Activated CD8-positive, alpha-beta memory T cell treated with anti-CD3 and anti-CD28 coated beads for 48 hours (primary cell): ENCODE results near the gene RCSD1.

Experiments
- DNase-seq, 3 experiments: peaks; one replicate each; pipeline ENCODE4 v3.0.0-alpha.2; 2020; ENCODE audit warnings: low read depth in 2 of 3, low spot score in 2 of 3

The RCSD1 gene

DNA sequence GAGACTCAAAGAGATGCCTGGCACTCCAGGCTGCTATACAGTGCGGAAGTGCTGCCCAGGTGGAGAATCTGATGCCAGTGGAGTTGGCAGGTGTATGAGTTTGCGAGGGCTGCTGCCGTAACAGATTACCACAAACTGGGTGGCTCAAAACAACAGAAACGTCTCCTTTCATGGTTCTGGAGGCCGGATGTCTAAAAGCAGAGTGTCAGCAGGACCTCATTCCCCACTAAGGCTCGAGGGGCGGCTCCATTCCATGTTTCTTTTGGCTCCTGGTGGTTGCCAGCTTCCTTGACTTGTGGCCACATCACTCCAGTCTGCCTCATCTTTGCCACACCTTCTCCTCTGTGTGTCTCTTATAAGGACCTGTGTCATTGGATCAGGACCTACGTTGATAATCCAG is 10.0 kb downstream of the RCSD1 start:
- no peak for DNase-seq

DNA sequence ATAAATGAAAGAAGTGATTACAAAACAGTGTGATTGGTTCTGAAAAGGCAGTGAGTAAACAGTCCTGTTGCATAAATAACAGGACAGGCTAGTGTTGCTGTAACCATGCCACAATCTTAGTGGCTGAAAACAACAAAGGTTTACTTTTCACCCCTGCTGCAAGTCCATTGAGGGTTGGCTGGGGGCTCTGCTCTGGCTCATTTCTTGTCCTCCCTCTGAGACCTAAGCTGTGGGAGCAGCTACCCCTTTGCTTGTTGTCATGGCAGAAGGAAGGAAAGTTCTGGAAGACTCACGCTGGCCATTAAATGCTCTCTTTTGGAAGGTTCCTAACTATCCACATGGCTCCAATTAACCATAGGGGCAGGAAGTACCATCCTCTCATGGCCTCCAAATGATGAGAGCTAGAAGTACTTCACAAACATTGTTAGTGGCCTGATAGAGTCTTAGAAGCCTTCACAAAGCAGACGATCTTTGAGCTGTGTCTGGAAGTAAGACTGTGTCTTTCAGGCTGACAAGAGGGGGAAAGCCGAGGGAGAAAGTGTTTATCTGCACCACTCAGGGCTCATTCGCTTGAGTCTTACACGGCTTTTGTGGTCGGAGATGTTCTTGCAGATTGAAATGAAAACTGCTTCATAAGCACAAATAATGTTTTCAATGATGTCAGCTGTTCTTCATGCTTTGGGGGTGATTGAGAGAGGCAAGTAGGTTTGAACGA is 11.9 kb downstream of the RCSD1 start:
- no peak for DNase-seq

DNA sequence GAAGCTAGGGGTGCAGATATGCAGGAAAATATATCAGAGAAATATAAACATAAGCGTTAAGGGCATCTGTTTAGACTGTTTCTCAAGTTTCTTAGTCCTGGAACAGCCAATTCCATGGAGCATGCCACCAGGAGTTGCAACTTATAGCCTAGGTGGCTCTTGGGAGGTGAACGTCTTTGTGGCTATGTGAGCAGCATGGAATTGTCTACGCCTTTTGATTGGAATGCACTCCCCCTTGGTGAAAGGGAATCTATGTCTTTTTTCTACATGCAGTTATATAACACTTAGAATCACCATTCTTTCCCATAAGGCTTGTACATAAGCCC is 12.4 kb downstream of the RCSD1 start:
- DNase-seq, result no peak

DNA sequence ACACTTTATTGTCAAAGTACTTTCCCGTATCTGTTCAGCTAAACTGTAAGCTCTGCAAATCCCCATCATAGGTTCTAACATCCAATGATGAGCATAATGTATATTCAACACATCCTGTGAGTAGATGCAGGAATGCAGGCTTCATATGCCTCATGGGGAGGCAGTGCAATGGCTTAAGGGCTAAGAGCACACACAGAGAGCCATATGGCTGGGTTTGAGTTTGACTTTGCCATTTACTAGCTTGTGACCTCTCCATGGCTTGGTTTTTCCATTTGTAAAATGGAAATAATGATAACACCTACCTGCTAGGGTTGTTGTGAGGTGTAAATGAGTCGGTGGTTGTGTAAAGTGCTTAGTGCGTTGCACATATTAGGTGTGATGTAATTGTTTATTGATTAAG is 13.4 kb downstream of the RCSD1 start:
- DNase-seq, result no peak

DNA sequence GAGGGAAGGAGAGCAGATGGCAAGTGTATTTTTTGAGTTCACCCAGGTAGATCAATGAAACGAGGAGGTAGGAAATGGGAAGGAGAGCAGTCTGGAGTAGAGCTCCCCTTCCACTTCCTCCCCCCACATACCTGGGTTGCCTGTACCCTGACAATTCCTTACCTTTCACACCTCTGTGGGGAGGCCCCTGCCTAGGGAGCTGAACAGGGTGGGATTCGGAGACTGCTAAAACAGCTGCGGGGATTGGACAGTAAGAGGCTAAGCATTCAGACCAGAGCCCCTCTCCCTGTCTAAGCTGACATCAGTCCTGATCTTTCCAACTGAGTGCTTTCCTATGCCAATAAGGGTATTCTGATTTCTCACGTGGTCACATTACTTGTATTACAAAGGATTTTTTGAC is 14.5 kb downstream of the RCSD1 start:
- DNase-seq, result no peak

DNA sequence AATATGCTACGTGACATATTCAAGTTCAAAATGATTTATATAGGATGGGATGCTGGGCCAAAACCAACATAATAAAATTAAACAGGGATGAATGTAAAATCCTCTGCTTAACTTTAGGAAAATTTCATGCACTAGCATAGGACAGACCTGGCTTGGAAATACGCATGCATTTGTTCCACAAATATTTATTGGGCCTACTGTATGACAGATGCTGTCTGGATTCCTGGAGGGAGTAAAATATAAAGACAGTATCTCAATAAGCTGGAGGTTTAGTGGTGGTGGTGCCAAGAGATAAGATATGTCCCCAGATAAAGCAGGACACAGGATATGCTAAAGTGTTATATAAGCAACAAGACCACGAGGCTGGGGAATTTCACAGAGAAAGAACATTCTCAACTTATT is 15.1 kb downstream of the RCSD1 start:
- DNase-seq, result no peak

DNA sequence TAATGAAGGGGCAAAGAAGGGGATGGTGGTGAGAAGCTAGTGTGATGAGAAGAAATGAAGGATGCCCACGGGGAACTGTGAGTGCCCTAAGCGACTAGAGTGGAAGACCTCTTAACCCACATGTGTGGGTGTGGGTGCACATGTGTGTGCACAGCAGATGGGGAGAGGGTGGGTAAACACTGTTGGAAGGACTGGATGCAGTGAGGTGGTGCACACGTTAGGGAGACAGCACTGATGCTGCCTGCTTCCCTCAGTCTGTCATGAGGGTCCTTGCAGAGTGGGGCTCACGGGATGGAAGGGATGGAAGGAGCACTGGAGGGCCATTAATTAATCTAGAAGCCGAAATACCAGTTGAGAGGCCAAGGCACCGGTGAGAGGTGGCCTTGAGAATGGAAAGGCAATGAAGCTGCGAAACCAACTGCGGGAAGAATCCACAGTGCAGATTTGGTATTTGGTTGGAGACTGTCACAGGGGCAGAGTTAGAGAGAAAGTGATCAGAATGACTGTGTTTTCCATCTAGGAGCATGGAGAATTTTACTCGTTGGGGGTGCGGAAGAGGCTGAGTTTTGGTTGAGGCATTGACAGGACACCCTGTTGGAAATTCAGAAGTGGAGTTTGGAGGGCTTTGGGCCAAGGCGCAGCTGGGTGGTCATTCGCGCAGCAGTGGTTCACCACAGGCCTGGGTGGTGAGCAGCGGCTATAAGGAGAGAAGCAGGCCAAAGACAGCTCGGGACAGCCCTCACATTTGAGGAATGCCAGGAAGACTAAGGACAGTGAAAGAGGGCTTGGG is 15.8 kb downstream of the RCSD1 start:
- no peak for DNase-seq

DNA sequence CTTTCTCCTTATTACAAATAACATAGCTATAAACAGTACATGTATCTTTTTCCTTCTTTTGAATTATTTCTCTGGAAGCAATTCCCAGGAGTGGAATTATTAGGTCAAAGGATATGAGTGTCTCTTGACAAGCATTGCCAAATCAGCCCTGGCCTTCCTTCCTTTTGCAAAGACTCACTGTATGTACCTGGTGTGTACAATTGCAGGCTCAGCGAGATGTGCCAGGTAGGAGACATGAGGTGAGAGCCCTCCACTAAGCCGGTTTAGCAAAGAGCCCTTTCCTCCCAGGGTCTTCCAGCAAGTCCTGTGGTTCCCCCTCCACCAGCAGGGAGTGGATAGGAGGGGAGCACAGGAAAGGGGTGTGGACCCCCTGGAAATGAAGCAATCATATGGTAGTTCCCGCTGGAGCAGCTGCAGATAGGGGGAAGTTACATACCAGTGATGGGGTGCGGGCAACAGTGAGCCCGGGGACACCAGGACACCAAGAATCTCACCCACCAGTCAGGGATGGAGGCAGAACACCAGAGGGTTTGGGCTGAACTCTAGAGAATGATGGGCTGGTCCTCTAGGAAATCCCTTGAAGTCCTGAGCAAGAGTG is 18.3 kb downstream of the RCSD1 start:
- DNase-seq, result no peak

DNA sequence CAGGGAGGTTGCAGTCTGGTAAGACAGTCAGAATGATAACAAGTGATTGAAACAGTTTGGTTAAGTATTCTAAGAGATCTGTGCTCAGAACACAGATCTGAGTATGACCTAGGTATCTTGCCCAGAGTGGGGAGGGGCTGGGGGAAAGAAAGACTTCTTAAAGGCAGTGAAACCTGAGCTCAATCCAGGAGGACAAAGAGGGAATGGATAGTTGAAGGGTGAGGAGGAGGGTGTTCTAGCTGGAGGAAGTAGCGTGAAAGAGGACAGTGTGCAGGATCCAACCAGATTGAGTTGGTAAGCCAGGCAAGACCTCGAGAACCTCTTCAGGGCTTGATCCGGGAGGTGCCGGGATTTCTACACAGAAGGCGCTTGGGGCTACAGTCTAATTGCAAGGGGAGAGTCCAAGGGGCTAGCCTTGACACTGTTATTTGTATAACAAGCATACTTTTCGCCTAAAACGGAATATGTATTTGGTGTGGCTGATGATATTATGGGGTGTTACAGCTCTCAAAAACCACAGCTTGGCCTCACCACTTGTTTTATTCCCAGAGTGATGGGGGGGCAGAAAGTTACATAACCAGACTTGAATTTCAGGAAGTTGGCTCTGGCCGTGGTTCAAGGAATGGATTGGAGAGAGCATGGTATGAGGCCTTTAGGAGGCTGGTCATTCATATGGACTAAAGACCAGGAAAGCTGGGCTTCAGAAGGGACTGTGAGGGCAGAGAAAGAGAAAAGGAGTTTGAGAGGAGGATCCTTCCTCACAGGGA is 19.1 kb downstream of the RCSD1 start:
- no peak for DNase-seq

DNA sequence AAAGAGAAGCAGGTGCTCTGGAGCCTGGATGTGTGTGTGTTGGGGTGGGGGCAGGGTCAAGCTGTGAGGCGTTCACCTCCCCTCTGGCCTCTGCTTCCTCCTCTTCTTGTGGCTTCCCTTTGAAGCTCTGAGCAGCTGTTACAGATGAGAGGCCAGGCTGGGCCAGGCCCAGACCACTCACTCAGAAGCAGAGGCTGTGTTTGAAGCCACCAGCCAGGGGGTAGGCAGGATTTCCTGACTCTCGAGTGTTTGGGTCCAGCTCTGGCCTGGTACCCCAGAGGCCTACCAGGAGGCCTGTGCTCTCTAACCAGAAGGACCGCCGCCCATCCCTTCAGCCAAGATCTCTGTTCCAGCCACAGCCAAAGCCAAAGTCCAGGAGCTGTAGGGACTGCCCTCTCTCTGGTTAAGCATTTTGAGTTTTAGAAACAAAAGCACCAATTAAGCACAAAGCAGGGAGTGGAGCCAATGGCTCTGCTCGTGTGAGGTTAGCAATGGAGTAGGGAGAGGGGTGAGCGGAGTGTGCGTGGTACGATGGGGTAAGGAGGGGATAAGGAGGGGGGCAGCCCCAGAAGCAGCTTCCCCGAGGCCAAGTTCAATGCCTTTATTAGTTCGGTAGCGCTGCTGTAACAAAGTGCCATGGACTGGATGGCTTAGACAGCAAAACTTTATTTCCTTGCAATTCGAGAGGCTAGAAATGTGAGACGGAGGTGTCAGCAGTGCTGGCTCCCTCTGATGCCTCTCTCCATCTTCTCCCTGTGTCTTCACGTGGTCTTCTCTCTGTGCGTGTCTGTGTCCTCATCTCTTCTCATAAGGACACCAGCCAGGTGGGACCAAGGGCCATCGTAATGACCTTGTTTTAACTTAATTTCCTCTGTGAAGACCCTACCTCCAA is 20.5 kb downstream of the RCSD1 start:
- no peak for DNase-seq

DNA sequence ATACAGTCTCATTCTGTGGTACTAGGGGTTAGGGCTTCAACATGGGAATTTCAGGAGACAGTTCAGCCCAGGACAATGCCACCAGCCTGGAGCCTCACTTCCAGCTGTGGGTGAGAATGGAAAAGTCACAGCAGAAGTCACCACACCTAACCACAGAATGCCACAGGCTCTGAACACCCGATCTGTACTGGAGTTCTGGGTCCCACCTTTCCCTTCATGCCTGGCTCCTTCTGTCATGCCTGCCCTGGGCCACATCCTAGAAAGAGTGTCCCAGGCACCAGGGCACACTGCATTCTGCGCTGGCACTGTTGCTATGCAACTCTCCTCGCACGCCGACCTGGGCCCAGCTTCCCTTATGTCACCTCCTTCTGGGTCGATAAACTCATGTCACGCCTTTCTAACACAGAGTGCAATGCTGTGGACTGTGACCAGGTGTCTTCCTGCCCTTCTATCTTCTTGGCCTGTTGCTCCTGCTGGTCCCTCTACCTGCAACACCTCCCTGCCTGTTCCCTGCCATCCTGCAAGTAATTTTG is 21.2 kb downstream of the RCSD1 start:
- DNase-seq, result no peak

DNA sequence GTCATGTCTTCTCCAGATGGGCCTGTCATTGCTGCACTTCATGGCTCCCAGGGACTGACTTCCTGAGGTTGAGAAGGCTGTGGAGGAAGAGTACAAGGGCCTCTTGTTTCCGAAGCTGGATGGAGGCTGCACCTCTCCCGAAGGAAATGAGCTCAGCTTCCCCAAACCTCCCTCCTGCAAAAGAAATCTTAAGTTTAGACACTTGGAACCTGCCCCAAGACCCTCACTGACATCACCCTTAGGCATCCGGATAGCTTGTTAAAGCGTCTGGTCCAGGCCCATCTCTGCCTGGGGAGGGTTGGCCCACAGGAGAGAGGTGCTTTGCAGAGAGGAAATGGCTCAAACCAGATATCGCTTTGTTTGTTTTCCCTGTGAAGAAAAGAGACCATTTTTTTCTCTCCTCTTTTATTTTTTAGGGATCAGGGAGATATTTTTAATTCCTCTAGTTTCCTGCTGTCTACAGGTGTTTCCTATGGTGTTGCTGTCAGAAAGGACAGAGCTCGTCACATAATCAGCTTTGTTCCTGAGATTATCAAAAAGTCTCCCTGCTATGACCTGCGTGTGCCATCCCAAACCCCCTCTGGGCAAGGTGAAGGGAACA is 25.0 kb downstream of the RCSD1 start:
- no peak for DNase-seq

DNA sequence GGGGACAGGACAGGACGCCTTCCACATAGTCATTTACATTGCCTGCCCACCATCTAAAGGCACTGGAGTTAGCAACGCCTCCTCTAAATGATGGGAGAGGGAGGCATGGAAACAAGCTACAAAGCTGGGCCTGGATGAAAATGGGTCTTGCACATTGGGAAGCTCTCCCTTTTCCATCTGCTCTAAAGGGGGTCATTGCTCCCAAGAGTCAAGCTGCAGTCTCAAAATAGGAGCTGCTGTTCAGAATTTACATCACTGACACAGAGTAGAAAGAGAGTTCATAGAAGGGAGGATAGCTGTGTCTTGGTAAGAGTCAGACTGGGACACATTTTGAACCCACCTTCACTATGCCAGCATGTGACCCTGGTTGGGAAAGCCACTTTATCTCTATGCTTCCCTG is 26.6 kb downstream of the RCSD1 start:
- no peak for DNase-seq

DNA sequence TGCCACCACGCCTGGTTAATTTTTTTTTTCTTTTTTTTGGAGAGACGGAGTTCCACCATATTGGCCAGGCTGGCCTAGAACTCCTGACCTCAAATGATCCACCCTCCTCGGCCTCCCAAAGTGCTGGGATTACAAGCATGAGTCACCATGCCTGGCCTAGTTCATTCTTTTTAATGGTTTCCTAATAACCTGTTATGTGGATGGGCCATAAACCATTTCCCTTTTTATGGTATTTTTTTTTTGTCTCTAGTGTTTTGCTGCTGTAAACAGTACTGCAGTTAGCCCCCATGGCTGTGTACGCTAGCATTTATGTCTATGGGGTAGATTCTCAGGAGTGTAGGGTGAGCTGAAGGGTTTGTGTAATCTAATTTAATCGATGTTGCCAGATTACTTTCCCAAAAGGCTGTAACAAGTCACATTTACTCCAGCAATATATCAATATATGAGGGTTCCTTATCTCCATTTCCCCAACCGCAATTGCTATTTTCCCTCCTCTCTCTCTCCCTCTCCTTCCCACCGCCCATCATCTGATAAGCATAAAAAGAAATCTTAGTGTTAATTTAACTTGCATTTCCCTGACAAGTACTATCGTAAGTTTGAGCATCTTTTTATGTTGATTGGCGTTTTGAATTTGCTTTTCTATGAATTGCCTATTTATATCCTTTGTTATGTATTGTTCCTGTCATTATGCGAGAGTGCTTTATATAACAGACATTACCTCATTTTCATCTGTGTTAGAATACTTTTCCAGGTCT is 28.7 kb downstream of the RCSD1 start:
- DNase-seq, result no peak

DNA sequence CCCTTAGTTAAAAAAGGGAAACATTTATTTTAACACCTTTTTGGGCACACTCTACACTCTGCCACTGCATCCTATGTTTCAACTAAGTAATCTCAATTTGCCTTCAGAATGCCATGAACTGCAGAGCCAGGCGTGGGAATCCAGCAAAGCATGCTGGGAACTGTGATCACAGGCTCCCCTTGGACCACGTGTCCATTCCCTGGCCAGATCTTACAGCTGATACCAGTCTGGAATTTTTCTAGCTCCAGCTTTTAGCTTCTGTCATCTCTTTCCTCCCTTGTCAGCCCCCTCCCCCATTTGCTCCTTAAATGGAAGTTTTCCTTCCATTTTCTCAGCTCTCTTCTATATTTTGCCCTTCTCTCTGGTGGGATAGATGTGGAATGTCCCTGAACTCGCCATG is 29.4 kb downstream of the RCSD1 start:
- no peak for DNase-seq

DNA sequence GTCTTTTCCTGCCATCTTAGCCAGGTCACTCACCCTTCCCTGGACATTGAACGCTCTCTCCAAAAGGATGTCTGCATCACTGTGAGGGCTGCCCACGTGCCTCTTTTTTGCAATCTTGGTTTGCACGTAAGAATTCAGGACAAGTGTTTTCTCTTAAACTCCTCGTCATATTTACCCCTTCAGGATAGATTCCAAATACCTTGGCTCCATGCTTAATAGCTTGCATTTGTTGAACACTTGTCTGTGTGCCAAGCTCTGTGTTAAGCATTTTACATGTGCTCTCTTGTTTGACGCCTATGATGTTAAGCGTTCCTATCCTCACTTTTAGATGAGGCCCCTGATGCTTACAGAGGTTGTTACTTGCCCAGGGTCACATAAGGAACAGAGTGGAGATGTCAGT is 29.8 kb downstream of the RCSD1 start:
- no peak for DNase-seq

DNA sequence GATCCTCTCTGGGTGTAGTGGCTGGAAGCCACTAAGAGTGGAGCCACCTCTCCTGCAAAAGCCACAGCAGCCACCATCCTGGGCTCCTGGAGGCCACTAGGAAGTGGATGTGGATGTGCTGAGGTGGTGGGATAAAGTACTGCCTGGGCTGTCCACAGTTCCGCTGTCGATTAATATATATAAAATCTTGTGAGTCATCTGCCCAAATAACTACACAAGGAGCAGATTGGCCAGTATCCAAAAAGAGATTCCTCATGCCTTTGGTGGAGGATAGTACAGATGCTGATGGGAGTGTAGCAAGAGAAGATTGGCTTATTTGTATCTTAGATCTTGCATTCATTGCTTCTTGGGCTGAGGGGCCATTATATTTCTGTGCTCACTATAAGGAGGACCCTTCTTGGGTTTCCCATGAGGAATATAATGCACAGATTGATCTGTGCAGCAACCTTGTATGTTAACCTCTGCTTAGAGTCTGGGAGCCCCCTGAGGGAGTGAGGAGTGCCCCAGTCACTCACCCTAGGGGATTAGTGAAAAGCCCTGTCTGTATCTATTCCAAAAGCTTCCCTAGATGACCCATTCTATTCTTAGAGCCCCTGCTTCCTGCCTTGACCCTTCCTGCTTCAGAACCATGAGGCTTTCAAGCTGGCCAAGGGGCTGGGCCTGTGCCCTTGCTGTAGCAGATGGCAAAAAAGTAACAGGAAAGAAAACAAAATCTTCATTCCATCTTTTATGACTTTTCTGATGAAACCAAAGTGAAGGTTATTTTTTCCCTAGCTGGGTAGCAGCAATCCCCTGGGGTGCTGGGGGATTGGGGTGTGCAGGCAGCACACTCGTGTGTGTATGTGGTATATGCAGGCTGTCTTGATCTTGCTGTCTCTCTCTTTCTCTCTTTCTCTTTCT is 31.7 kb downstream of the RCSD1 start:
- no peak for DNase-seq

DNA sequence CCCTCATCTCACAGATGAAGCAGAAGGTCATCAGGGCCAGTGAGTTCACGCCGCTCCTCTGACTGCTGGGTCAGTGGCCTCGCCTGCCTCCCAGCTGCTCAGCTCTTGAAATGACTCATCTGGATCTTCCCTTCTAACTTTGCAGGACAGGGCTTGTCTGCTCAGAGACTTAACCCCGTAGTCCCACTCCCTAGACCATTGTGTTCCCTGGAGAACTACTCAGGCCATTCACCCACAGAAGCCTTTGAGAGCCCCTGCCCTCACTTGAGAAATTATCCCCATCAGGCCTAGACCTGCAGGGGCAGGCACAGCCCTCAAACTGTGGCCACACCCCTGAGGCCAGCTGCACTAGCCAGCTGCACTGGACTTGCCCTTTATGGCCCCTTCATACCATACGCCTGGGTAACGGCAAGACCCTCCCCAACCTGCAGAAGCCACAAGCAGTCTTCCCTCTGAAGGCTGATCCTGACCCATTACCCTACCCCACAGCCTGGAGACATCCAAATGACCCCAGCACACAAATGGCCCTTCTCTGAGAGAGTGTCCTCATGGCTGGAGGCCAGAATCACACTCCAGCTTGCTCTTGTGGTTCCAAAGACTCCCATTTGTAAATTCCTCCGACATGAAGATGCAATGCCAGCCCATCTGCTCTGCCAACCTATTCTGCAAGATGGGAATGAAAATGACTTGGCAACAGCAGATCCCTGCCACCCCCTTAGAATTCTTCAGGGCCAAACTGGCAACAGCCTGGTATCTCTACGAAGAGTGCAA is 33.2 kb downstream of the RCSD1 start:
- DNase-seq, result no peak
